CD4-positive, alpha-beta T cell (primary cell): ENCODE results near the gene C1R. TPM values are rescaled to one million over a fixed set of nuclear protein-coding genes. Genes with fewer than 3 reads are reported as not detected.

ENCODE experiments used
- ATAC-seq: fragments of 200-7000 bp; cut with Tn5 transposase; one replicate; pipeline ENCODE4 v1.10.0; 2022; ENCODE audit warnings: mild to moderate bottlenecking; ENCODE audit not compliant: poor library complexity
- CTCF ChIA-PET: fragments of 350-600 bp; sonication (Branson Sonifier 250); formaldehyde crosslinking; loops from one replicate; lab custom pipeline; 2021; ENCODE audit warnings: antibody characterized with exemption, inconsistent platforms; lab: Charles Lee
- POLR2A ChIA-PET: fragments of 350-600 bp; sonication (Branson Sonifier 250); formaldehyde crosslinking; loops from one replicate; lab custom pipeline; 2021; ENCODE audit warnings: antibody characterized with exemption, inconsistent platforms; lab: Charles Lee
- DNase-seq, 14 experiments: peaks; one replicate each; pipeline ENCODE4 v3.0.0-alpha.2; 2013 to 2020; ENCODE audit warnings: mixed read lengths in 2 of 14
- H3K27ac ChIP-seq, 2 donors: one replicate each; pipeline versions ENCODE4 v1.5.1 to v1.7.0; 2013; ENCODE audit warnings: low read length in 2 of 2, low read depth in 1 of 2, mild to moderate bottlenecking in 1 of 2
- H3K27me3 ChIP-seq, 2 experiments: 1 replicate in 1 of 2; 2 replicates in 1 of 2; pipeline versions ENCODE4 v1.6.1 to v1.7.0; 2013; ENCODE audit warnings: low read length in 2 of 2, control low read depth in 1 of 2, mild to moderate bottlenecking in 1 of 2, moderate library complexity in 1 of 2; ENCODE audit not compliant: insufficient read depth in 2 of 2, control insufficient read depth in 1 of 2
- H3K36me3 ChIP-seq: one replicate; pipeline ENCODE4 v1.6.1; 2013; ENCODE audit warnings: low read length, control low read depth; ENCODE audit not compliant: insufficient read depth
- H3K4me1 ChIP-seq: one replicate; pipeline ENCODE4 v1.6.1; 2013; ENCODE audit warnings: low read length, control low read depth; ENCODE audit not compliant: insufficient read depth
- H3K4me3 ChIP-seq: one replicate; pipeline ENCODE4 v1.5.1; 2013; ENCODE audit warnings: mild to moderate bottlenecking, low read length, moderate library complexity
- H3K9me3 ChIP-seq, 2 experiments: 1 replicate in 1 of 2; 2 replicates in 1 of 2; pipeline versions ENCODE4 v1.6.1 to v1.7.0; 2013; ENCODE audit warnings: low read length in 2 of 2, mild to moderate bottlenecking in 2 of 2, control low read depth in 1 of 2, moderate library complexity in 1 of 2; ENCODE audit not compliant: control insufficient read depth in 1 of 2, insufficient read depth in 1 of 2
- H3K27ac Mint-ChIP-seq: one replicate; pipeline ENCODE4 v1.8.0; 2020; ENCODE audit warnings: mixed read lengths
- H3K27me3 Mint-ChIP-seq: one replicate; pipeline ENCODE4 v1.8.0; 2021; ENCODE audit warnings: mixed read lengths
- H3K36me3 Mint-ChIP-seq: one replicate; pipeline ENCODE4 v1.8.0; 2021; ENCODE audit warnings: low read depth, mixed read lengths
- H3K4me1 Mint-ChIP-seq: one replicate; pipeline ENCODE4 v1.8.0; 2021; ENCODE audit warnings: low read depth, mixed read lengths
- H3K4me3 Mint-ChIP-seq: one replicate; pipeline ENCODE4 v1.8.0; 2020; ENCODE audit warnings: mild to moderate bottlenecking, mixed read lengths
- H3K9me3 Mint-ChIP-seq: one replicate; pipeline ENCODE4 v1.8.0; 2020; ENCODE audit warnings: mixed read lengths
- intact Hi-C, 2 experiments: fragments of 100-400 bp; cut with DNase I in 1 of 2; cut with micrococcal nuclease in 1 of 2; formaldehyde crosslinking; loops; one replicate each; pipeline versions ENCODE4 v1.15.1 to v1.9.0; 2023 to 2025; cut with DNase I, micrococcal nuclease
- total RNA-seq, 174 experiments: library from RNA in 2 of 174; stranded (reverse) in 2 of 174; gene quantifications; one replicate each; pipeline ENCODE4 v1.2.3 and lab custom pipeline; 2021 to 2026
- TF ChIP-seq, protein P1 (sequence below): fragments of 200-600 bp; IDR thresholded peaks from one replicate; pipeline ENCODE4 v1.8.0; 2022; ENCODE audit warnings: antibody characterized with exemption, mild to moderate bottlenecking

The C1R gene
- total RNA-seq, 2 experiments from 2014 or later = 3.1 to 4.0 TPM

DNA sequence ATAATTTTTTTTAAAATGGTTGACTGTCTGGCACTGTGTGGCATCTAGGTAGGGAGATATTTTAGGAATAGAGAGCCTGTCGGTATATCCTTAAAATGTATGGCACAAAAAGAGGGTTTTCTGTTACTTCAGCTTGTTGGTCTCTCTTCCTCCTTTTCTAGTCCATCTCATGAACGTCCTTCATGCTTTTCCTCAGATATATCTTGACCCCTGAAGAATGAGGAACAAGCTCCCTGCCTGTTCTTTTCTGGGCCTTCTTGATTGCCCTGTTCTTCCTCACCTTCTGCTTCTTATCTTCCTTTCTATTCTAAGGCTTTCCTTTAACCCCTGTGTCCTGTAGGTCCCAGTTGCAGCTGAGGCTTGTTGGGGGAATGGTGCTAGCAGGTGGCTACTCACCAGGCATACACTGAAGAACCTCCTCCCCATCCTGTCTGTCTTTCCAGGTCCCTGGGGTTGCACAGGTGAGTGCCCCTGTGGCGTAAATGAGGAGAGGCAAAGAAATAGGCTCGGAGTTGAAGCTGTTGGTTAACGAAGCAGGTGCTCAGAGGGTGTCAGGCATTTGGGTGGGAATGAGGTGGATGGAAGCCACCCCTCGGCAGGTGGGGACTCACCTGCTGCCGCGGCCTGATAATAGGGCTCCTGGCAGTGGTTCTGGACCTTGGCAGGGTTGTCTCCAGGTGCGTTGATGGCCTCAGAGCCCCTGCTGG, 7.2 kb upstream of the C1R start:
- Histone ChIP-seq H3K27ac (no peak overlapping the region), H3K4me1 (peaks cover 5% of the 10 kb centered on the region), H3K27me3 (no peaks in the 10 kb centered on the region), H3K36me3 (peaks cover 37% of the 10 kb centered on the region), H3K9me3 (no peaks in the 10 kb centered on the region), H3K4me3 (no peak overlapping the region)
- POLR2A ChIA-PET = no interaction called here
- Mint-ChIP-seq H3K36me3 (peaks cover 42% of the 10 kb centered on the region), H3K9me3 (no peaks in the 10 kb centered on the region), H3K4me1 (peaks cover 18% of the 10 kb centered on the region), H3K4me3 (no peak overlapping the region), H3K27ac (no peak overlapping the region), H3K27me3 (no peaks in the 10 kb centered on the region)
- CTCF ChIA-PET = no interaction called here
- DNase-seq = no peak
- TF ChIP-seq, protein P1, sequence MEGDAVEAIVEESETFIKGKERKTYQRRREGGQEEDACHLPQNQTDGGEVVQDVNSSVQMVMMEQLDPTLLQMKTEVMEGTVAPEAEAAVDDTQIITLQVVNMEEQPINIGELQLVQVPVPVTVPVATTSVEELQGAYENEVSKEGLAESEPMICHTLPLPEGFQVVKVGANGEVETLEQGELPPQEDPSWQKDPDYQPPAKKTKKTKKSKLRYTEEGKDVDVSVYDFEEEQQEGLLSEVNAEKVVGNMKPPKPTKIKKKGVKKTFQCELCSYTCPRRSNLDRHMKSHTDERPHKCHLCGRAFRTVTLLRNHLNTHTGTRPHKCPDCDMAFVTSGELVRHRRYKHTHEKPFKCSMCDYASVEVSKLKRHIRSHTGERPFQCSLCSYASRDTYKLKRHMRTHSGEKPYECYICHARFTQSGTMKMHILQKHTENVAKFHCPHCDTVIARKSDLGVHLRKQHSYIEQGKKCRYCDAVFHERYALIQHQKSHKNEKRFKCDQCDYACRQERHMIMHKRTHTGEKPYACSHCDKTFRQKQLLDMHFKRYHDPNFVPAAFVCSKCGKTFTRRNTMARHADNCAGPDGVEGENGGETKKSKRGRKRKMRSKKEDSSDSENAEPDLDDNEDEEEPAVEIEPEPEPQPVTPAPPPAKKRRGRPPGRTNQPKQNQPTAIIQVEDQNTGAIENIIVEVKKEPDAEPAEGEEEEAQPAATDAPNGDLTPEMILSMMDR = no peak
- intact Hi-C loops = loop anchor here in 1 of 2 experiments (5.0 kb wide), 1 partner anchor 77 kb away; no protein-coding TSS in a partner anchor
- no peak for ATAC-seq

DNA sequence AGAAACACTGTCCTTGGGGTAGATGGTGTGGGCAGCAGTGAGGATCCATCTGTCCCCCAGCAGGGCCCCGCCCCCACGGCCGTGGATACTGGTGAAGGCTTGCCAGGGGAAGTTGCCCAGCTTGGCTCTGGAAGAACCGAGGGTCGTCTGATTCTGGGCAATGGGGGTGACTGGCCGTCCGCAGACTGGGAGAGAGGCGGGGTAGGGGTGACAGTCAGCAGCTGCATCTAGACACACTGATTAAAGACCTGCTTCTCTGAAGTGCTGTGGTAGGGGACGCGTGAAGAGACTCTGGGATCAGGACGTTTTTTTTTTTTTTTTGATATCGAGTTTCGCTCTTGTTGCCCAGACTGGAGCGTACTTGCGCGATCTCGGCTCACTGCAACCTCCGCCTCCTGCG, 4.7 kb upstream of the C1R start:
- TF ChIP-seq, protein P1 = no peak
- H3K27ac ChIP-seq = no peak overlapping the region
- Mint-ChIP-seq H3K9me3 (no peaks in the 10 kb centered on the region), H3K27me3 (no peaks in the 10 kb centered on the region), H3K27ac (no peak overlapping the region), H3K4me1 (peaks cover 8% of the 10 kb centered on the region), H3K36me3 (peaks cover 22% of the 10 kb centered on the region), H3K4me3 (no peak overlapping the region)
- POLR2A ChIA-PET = no interaction called here
- DNase-seq (no peak), ATAC-seq (no peak)
- peaks cover 9% of the 10 kb centered on the region for H3K4me1 ChIP-seq
- H3K27me3 ChIP-seq = no peaks in the 10 kb centered on the region
- intact Hi-C loops = loop anchor here in 1 of 2 experiments (5.0 kb wide), 1 partner anchor 75 kb away; no protein-coding TSS in a partner anchor
- CTCF ChIA-PET = no interaction called here
- H3K36me3 ChIP-seq = peaks cover 22% of the 10 kb centered on the region
- no peaks in the 10 kb centered on the region for H3K9me3 ChIP-seq
- no peak overlapping the region for H3K4me3 ChIP-seq

DNA sequence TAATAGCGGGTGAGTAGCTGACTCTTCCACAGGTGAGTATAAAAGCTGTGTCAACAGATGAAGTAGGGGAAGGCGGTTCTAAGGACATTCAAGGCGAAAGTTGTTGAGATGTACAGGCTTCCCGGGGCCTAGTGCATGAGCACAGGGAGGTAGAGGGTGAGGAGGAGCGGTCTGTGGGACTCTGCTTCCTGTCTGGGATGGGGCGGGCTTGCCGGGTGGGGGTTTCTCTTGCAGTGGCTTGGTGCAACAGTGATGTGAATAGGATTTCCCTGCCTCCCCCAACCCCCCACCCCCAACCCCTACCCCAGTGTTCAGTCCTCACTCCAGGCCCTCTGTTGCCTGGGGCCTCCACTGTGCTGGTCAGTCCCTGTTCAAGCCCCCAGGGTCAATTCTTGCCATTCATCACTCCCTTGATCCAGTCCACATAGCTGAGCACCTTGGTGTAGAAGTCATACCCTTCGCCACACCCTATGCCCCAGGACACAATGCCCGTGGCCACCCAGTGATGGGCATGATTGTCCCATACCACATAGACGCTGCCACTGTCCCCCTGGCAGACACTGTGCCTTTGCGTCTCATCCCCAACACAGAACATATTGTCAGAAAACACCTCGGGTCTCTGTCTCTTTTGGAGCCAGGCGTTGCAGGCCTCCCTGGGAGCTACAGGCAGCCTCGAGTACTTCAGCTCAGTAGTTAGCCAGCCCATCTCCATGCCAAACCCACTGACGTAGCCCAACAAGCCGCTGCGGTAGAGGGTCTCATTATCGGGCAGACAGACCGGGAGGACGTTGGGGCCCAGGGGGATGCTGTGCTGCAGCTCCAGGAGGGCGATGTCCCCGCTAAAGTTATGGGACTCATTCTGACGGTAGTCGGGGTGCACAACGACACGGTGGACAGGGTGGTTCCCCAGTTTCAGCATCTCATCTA, 4.0 kb upstream of the C1R start:
- Mint-ChIP-seq H3K4me1 (peaks cover 8% of the 10 kb centered on the region), H3K4me3 (no peak overlapping the region), H3K36me3 (peaks cover 15% of the 10 kb centered on the region), H3K27me3 (no peaks in the 10 kb centered on the region), H3K27ac (no peak overlapping the region), H3K9me3 (no peaks in the 10 kb centered on the region)
- no peaks in the 10 kb centered on the region for H3K27me3 ChIP-seq
- TF ChIP-seq, protein P1 = no peak
- H3K4me3 ChIP-seq = no peak overlapping the region
- no peak for DNase-seq
- no peak overlapping the region for H3K27ac ChIP-seq
- peaks cover 15% of the 10 kb centered on the region for H3K36me3 ChIP-seq
- no peak for ATAC-seq
- ChIA-PET CTCF (interaction anchor here (0.8 kb wide), 1 partner anchor 13 kb away, joined by 4 read pairs; the partner anchor contains the start of gene C1RL), POLR2A (no interaction called here)
- peaks cover 13% of the 10 kb centered on the region for H3K4me1 ChIP-seq
- intact Hi-C loops = loop anchor here in 1 of 2 experiments (5.0 kb wide), 1 partner anchor 74 kb away; no protein-coding TSS in a partner anchor
- no peaks in the 10 kb centered on the region for H3K9me3 ChIP-seq
